Prostate gland (tissue), 2 donors: ENCODE data around the gene SEC11A. TPM values are rescaled to one million over a fixed set of nuclear protein-coding genes. Genes with fewer than 3 reads are reported as not detected.

Experiments
- DNase-seq: peaks from one replicate; pipeline ENCODE4 v3.0.0-alpha.2; 2019; ENCODE audit warnings: low spot score
- H3K27ac ChIP-seq, 2 donors: fragments of 200-600 bp; sonication (generic); 2 replicates each; pipeline ENCODE4 v1.5.1; 2017 to 2019
- H3K27me3 ChIP-seq: fragments of 200-600 bp; sonication (generic); replicated peaks from 2 replicates; pipeline ENCODE4 v1.5.1; 2019; ENCODE audit not compliant: insufficient read depth
- H3K36me3 ChIP-seq, 2 donors: fragments of 200-600 bp; sonication (generic); 1 replicate in 1 of 2; 2 replicates in 1 of 2; pipeline versions ENCODE4 v1.5.1 to v1.8.1; 2017 to 2019
- H3K4me1 ChIP-seq: fragments of 200-600 bp; sonication (generic); replicated peaks from 2 replicates; pipeline ENCODE4 v1.5.1; 2019
- H3K4me3 ChIP-seq, 2 donors: fragments of 200-600 bp; sonication (generic); 2 replicates each; pipeline ENCODE4 v1.5.1; 2017 to 2019
- H3K9me3 ChIP-seq: fragments of 200-600 bp; sonication (generic); 2 replicates; pipeline ENCODE4 v1.5.1; 2017
- CTCF ChIP-seq, 4 experiments: fragments of 200-600 bp in 2 of 4; fragments of 450-650 bp in 2 of 4; sonication (generic) in 2 of 4; IDR thresholded peaks; 1 replicate in 3 of 4; 2 replicates in 1 of 4; pipeline ENCODE4 v1.5.1; 2016 to 2019; ENCODE audit warnings: antibody characterized with exemption in 4 of 4, mild to moderate bottlenecking in 2 of 4, moderate library complexity in 2 of 4
- POLR2A ChIP-seq: fragments of 450-650 bp; IDR thresholded peaks from one replicate; pipeline ENCODE4 v1.6.1; 2016; ENCODE audit warnings: antibody characterized with exemption, mild to moderate bottlenecking
- POLR2AphosphoS5 ChIP-seq: sonication (generic); formaldehyde crosslinking; IDR thresholded peaks from one replicate; pipeline ENCODE4 v1.6.1; 2017; ENCODE audit warnings: antibody characterized with exemption
- WGBS: methylation state at CpG from one replicate; pipeline ENCODE4 v1.1.5; 2018; 5-methylcytosine and 5-hydroxymethylcytosine counted together
- intact Hi-C: fragments of 100-400 bp; cut with DNase I; formaldehyde crosslinking; loops from one replicate; pipeline ENCODE4 v1.14.2; 2022
- total RNA-seq, 2 donors: library from RNA; depleted of rRNA; stranded (reverse); fragments of >200 nt; gene quantifications; one replicate each; pipeline ENCODE4 v1.1.0, GENCODE V29; 2016

The SEC11A gene
- total RNA-seq, 2 donors from 2014 or later: 91.2 to 115 TPM

- Histone ChIP-seq H3K9me3 (no peaks in the 10 kb centered on the region), H3K27ac (no peak overlapping the region), H3K4me3 (no peak overlapping the region), H3K27me3 (no peaks in the 10 kb centered on the region), H3K36me3 (no peaks in the 10 kb centered on the region), H3K4me1 (no peaks in the 10 kb centered on the region)
- no peak for DNase-seq
- 63% methylated on average over 3 of the region's 3 CpGs for WGBS
- TF ChIP-seq CTCF (IDR thresholded peaks at IDR 0.05) (no peak), POLR2AphosphoS5 (no peak), POLR2A (no peak)
- intact Hi-C loops: no loop called here
Measured at GRCh38 chr15:84638103-84638502, 77.8 kb downstream of the SEC11A start.

- Histone ChIP-seq H3K9me3 (no peaks in the 10 kb centered on the region), H3K4me1 (peaks cover 11% of the 10 kb centered on the region), H3K27me3 (no peaks in the 10 kb centered on the region), H3K36me3 (no peaks in the 10 kb centered on the region), H3K4me3 (peak overlapping the region; percentile 55 to 56), H3K27ac (peak overlapping the region; percentile 94 to 95)
- 30% methylated on average over 23 of the region's 23 CpGs for WGBS
- TF ChIP-seq CTCF (IDR thresholded peaks at IDR 0.05) (no peak), POLR2AphosphoS5 (no peak), POLR2A (no peak)
- intact Hi-C loops: loop anchor here (5.0 kb wide), 1 partner anchor 37 kb away; no protein-coding TSS in a partner anchor
- no peak for DNase-seq
Measured at GRCh38 chr15:84634228-84634837, 81.6 kb downstream of the SEC11A start.

- Histone ChIP-seq H3K9me3 (no peaks in the 10 kb centered on the region), H3K4me1 (peaks cover 11% of the 10 kb centered on the region)
- under 1% methylated on average over 88 of the region's 105 CpGs for WGBS
Measured at GRCh38 chr15:84633311-84634227, 82.4 kb downstream of the SEC11A start.

GRCh38 chr15:84631706-84632272 lies 84.2 kb downstream of the SEC11A start:
- Histone ChIP-seq H3K4me3 (peak overlapping the region; percentile 42 to 53), H3K27ac (peak overlapping the region; percentile 73 to 94), H3K4me1 (peaks cover 11% of the 10 kb centered on the region), H3K9me3 (no peaks in the 10 kb centered on the region), H3K36me3 (no peaks in the 10 kb centered on the region), H3K27me3 (no peaks in the 10 kb centered on the region)
- TF ChIP-seq POLR2AphosphoS5 (no peak), POLR2A (no peak), CTCF (IDR thresholded peaks at IDR 0.05) (no peak)
- intact Hi-C loops: loop anchor here (5.0 kb wide), 1 partner anchor 34 kb away; no protein-coding TSS in a partner anchor
- DNase-seq: no peak
- WGBS: 51% methylated on average over 7 of the region's 7 CpGs

More at GRCh38 chr15:84633311-84634227, 82.4 kb downstream of the SEC11A start:
- intact Hi-C loops: loop anchor here (5.0 kb wide), 1 partner anchor 36 kb away; no protein-coding TSS in a partner anchor
- DNase-seq: peak; percentile 55
- no peak for TF ChIP-seq POLR2AphosphoS5
- TF ChIP-seq POLR2A: no peak
- Histone ChIP-seq H3K4me3 (peak overlapping the region; percentile 55 to 56), H3K27ac (peak overlapping the region; percentile 94 to 95), H3K36me3 (no peaks in the 10 kb centered on the region), H3K27me3 (no peaks in the 10 kb centered on the region)

- no peak for DNase-seq
- Histone ChIP-seq H3K4me3 (no peak overlapping the region), H3K27ac (no peak overlapping the region), H3K9me3 (no peaks in the 10 kb centered on the region), H3K36me3 (no peaks in the 10 kb centered on the region), H3K4me1 (peaks cover 11% of the 10 kb centered on the region), H3K27me3 (no peaks in the 10 kb centered on the region)
- 90% methylated on average over 9 of the region's 9 CpGs for WGBS
- TF ChIP-seq CTCF (IDR thresholded peaks at IDR 0.05) (no peak), POLR2AphosphoS5 (no peak), POLR2A (no peak)
- intact Hi-C loops: no loop called here
Measured at GRCh38 chr15:84629033-84629432, 86.9 kb downstream of the SEC11A start.
